Measurements from ENCODE around the gene BRCA1. TPM values are rescaled to one million over a fixed set of nuclear protein-coding genes. Genes with fewer than 3 reads are reported as not detected.
A peak's percentile ranks its signal among the peaks of the same experiment; 100 is the strongest.

The BRCA1 gene
- total RNA-seq, 1 donor = 44.6 TPM

- DNase-seq (ENCODE audit: low read depth) = peak; percentile 34
- TF ChIP-seq CTCF (IDR thresholded peaks at IDR 0.05; ENCODE audit: insufficient read depth, low read length) = no peak
- no peak overlapping the region for H3K4me3 ChIP-seq (ENCODE audit: low read depth, low read length)
Observed at GRCh38 chr17:43094129-43094835, 30.9 kb downstream of the BRCA1 start.

- no peak for TF ChIP-seq CTCF (IDR thresholded peaks at IDR 0.05; ENCODE audit: insufficient read depth, low read length)
- H3K4me3 ChIP-seq (ENCODE audit: low read depth, low read length) = no peak overlapping the region
- DNase-seq (ENCODE audit: low read depth) = peak; percentile 29
Observed at GRCh38 chr17:43092901-43093300, 32.3 kb downstream of the BRCA1 start.

- no peak for TF ChIP-seq CTCF (IDR thresholded peaks at IDR 0.05; ENCODE audit: insufficient read depth, low read length)
- no peak overlapping the region for H3K4me3 ChIP-seq (ENCODE audit: low read depth, low read length)
- DNase-seq (ENCODE audit: low read depth) = no peak
Observed at GRCh38 chr17:43090022-43090421, 35.1 kb downstream of the BRCA1 start.

GRCh38 chr17:43085474-43085873, 39.7 kb downstream of the BRCA1 start:
- no peak overlapping the region for H3K4me3 ChIP-seq (ENCODE audit: low read depth, low read length)
- DNase-seq (ENCODE audit: low read depth) = peak; percentile 9
- no peak for TF ChIP-seq CTCF (IDR thresholded peaks at IDR 0.05; ENCODE audit: insufficient read depth, low read length)

- TF ChIP-seq CTCF (IDR thresholded peaks at IDR 0.05; ENCODE audit: insufficient read depth, low read length) = no peak
- H3K4me3 ChIP-seq (ENCODE audit: low read depth, low read length) = no peak overlapping the region
- DNase-seq (ENCODE audit: low read depth) = no peak
Observed at GRCh38 chr17:43079641-43080302, 45.4 kb downstream of the BRCA1 start.

GRCh38 chr17:43074869-43075268, 50.3 kb downstream of the BRCA1 start:
- H3K4me3 ChIP-seq (ENCODE audit: low read depth, low read length) = no peak overlapping the region
- TF ChIP-seq CTCF (IDR thresholded peaks at IDR 0.05; ENCODE audit: insufficient read depth, low read length) = no peak
- no peak for DNase-seq (ENCODE audit: low read depth)

Data from fibroblast of the aortic adventitia (primary cell).